Measurements from ENCODE around the gene SASH1. TPM values are rescaled to one million over a fixed set of nuclear protein-coding genes. Genes with fewer than 3 reads are reported as not detected.

Gene SASH1
- total RNA-seq, 1 experiment from 2014 or later = 33.2 TPM

- Histone ChIP-seq H3K9ac (ENCODE audit: extremely low read depth, insufficient read length, low read length) (no peak overlapping the region), H2BK20ac (ENCODE audit: low read depth, low read length, poor library complexity, severe bottlenecking) (no peak overlapping the region), H4K20me1 (ENCODE audit: control insufficient read depth, insufficient read depth, insufficient read length) (no peaks in the 10 kb centered on the region), H4K91ac (ENCODE audit: insufficient read length, low read depth, low read length) (no peak overlapping the region), H2BK120ac (ENCODE audit: low read depth, low read length, poor library complexity, severe bottlenecking) (no peak overlapping the region), H3K23me2 (ENCODE audit: insufficient read length, low read depth, low read length, poor library complexity, severe bottlenecking) (no peaks in the 10 kb centered on the region), H2BK15ac (ENCODE audit: low read depth, low read length) (no peak overlapping the region), H3K56ac (ENCODE audit: insufficient read length, low read depth, low read length) (no peak overlapping the region), H3K14ac (ENCODE audit: insufficient read depth, low read length) (no peak overlapping the region), H3K4me2 (ENCODE audit: insufficient read depth, insufficient read length, low read length) (no peak overlapping the region), H3K23ac (ENCODE audit: insufficient read length, low read depth, low read length) (no peak overlapping the region), H3K79me1 (ENCODE audit: insufficient read depth, low read depth, low read length, poor library complexity, severe bottlenecking) (no peaks in the 10 kb centered on the region), H2BK5ac (ENCODE audit: insufficient read length, low read length) (no peak overlapping the region), H2AFZ (ENCODE audit: low read length) (no peak overlapping the region), H3K27ac (ENCODE audit: insufficient read length, low read depth, low read length) (no peak overlapping the region), H4K5ac (ENCODE audit: insufficient read length, low read depth, low read length) (no peak overlapping the region), H2AK5ac (ENCODE audit: insufficient read length, low read length) (no peak overlapping the region), H2BK12ac (ENCODE audit: insufficient read length, low read depth, low read length) (no peak overlapping the region), H3K4ac (ENCODE audit: low read depth, low read length) (no peak overlapping the region), H3K18ac (ENCODE audit: insufficient read length, low read depth, low read length) (no peak overlapping the region), H3K27me3 (ENCODE audit: insufficient read depth, low read length) (no peaks in the 10 kb centered on the region), H3K79me2 (ENCODE audit: insufficient read depth, low read length) (no peaks in the 10 kb centered on the region), H3T11ph (ENCODE audit: low read length) (no peak overlapping the region), H3K4me1 (ENCODE audit: insufficient read depth, low read length) (peaks cover 2% of the 10 kb centered on the region; the same call in 1 of the 2 replicates), H3K9me3 (ENCODE audit: control insufficient read depth, low read depth, low read length) (no peaks in the 10 kb centered on the region), H4K8ac (replicated peaks; ENCODE audit: insufficient read length, low read depth, low read length) (no peak overlapping the region)
- no CpG with 5 or more reads among the region's 4 CpGs for WGBS (ENCODE audit: extremely low coverage, insufficient read length, low lambda C conversion rate)
- 0 out of 5 replicates have a peak, but pooled peaks cover 0 to 2% of the 10 kb centered on the region in 2 experiments for H3K9me3 Mint-ChIP-seq
- DNase-seq = no peak
- H3K4me1 Mint-ChIP-seq = peaks cover 27 to 37% of the 10 kb centered on the region in 2 experiments
- peaks cover 38 to 49% (median 47%) of the 10 kb centered on the region in 3 experiments for H3K36me3 Mint-ChIP-seq (ENCODE audit: insufficient read depth in 1 of 3, low read depth in 3 of 3)
- H3K4me3 Mint-ChIP-seq = no peak overlapping the region
- peak overlapping the region in 1 of 3 experiments; percentile 66; a peak in 1 of 7 replicates for H3K27ac Mint-ChIP-seq
- no peaks in the 10 kb centered on the region for H3K27me3 Mint-ChIP-seq (ENCODE audit: low read depth)
- TF ChIP-seq CTCF (conservative IDR thresholded peaks at IDR 0.05) = no peak
These were observed 182.8 kb downstream of the SASH1 start for GRCh38 chr6:148525453-148525852.
